Neural progenitor cell (in vitro differentiated cells): ENCODE results near the gene CDK5RAP2.

Source experiments
- EZH2 ChIP-seq: fragments of 200-600 bp; sonication (generic); IDR thresholded peaks from 2 replicates; pipeline ENCODE4 v1.6.1; 2017; ENCODE audit warnings: antibody characterized with exemption, mild to moderate bottlenecking, moderate library complexity
- EZH2phosphoT487 ChIP-seq: fragments of 200-600 bp; sonication (generic); IDR thresholded peaks from 2 replicates; pipeline ENCODE4 v1.6.1; 2017; ENCODE audit warnings: antibody characterized with exemption
- TF ChIP-seq, protein P1 (sequence below): fragments of 200-600 bp; sonication (generic); IDR thresholded peaks from 2 replicates; pipeline ENCODE4 v1.5.1; 2017; ENCODE audit warnings: antibody characterized with exemption, mild to moderate bottlenecking

GRCh38 chr9:120609636-120610035 is 29.7 kb upstream of the CDK5RAP2 start:
- TF ChIP-seq, protein P1, sequence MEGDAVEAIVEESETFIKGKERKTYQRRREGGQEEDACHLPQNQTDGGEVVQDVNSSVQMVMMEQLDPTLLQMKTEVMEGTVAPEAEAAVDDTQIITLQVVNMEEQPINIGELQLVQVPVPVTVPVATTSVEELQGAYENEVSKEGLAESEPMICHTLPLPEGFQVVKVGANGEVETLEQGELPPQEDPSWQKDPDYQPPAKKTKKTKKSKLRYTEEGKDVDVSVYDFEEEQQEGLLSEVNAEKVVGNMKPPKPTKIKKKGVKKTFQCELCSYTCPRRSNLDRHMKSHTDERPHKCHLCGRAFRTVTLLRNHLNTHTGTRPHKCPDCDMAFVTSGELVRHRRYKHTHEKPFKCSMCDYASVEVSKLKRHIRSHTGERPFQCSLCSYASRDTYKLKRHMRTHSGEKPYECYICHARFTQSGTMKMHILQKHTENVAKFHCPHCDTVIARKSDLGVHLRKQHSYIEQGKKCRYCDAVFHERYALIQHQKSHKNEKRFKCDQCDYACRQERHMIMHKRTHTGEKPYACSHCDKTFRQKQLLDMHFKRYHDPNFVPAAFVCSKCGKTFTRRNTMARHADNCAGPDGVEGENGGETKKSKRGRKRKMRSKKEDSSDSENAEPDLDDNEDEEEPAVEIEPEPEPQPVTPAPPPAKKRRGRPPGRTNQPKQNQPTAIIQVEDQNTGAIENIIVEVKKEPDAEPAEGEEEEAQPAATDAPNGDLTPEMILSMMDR = no peak
- TF ChIP-seq EZH2 = no peak
- TF ChIP-seq EZH2phosphoT487 = no peak
